ENCODE data around the gene APOLD1. TPM values are rescaled to one million over a fixed set of nuclear protein-coding genes. Genes with fewer than 3 reads are reported as not detected.

The APOLD1 gene
- total RNA-seq, 1 donor from 2014 or later: 0.75 TPM

DNA sequence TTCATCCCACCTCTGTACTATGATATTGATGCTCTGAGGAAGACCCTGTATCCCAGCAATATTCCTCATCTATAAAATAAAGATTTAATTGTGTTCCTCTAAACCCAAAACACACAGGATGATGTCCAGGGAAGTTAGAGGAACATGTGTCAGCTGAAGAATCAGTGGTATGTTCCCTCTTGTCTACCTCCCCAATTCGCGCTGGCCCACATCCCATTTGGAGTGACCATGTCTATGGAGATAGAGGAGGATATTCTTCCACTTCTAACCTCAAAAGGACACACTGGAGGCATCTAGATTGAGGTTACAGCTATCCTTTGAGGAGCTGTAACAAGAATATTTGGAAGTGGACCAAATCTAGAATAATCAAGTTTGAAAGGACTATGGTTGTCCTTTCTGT, 1.3 kb upstream of the APOLD1 start:
- no peaks in the 10 kb centered on the region for H3K36me3 Mint-ChIP-seq (ENCODE audit: low read depth)
- H3K27me3 Mint-ChIP-seq: no peaks in the 10 kb centered on the region
- ChIA-PET POLR2A (no interaction called here), CTCF (interaction anchor here (0.8 to 1.2 kb wide), 2 partner anchors 47 to 407 kb away, joined by 3 to 4 read pairs; no protein-coding TSS in a partner anchor)
- no peak overlapping the region for H3K4me3 Mint-ChIP-seq
- intact Hi-C loops (cut with micrococcal nuclease): no loop called here
- ATAC-seq (ENCODE audit: low read depth) (no peak), DNase-seq (no peak)
- TF ChIP-seq, protein P1, sequence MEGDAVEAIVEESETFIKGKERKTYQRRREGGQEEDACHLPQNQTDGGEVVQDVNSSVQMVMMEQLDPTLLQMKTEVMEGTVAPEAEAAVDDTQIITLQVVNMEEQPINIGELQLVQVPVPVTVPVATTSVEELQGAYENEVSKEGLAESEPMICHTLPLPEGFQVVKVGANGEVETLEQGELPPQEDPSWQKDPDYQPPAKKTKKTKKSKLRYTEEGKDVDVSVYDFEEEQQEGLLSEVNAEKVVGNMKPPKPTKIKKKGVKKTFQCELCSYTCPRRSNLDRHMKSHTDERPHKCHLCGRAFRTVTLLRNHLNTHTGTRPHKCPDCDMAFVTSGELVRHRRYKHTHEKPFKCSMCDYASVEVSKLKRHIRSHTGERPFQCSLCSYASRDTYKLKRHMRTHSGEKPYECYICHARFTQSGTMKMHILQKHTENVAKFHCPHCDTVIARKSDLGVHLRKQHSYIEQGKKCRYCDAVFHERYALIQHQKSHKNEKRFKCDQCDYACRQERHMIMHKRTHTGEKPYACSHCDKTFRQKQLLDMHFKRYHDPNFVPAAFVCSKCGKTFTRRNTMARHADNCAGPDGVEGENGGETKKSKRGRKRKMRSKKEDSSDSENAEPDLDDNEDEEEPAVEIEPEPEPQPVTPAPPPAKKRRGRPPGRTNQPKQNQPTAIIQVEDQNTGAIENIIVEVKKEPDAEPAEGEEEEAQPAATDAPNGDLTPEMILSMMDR (IDR thresholded peaks at IDR 0.05): no peak
- H3K27ac Mint-ChIP-seq: no peak overlapping the region
- H3K4me1 Mint-ChIP-seq: peaks cover 21% of the 10 kb centered on the region
- H3K9me3 Mint-ChIP-seq: no peaks in the 10 kb centered on the region

- DNase-seq (no peak), ATAC-seq (ENCODE audit: low read depth) (peak; percentile 8)
- peak overlapping the region; percentile 70 for H3K27ac Mint-ChIP-seq
- TF ChIP-seq, protein P1 (IDR thresholded peaks at IDR 0.05): no peak
- no peaks in the 10 kb centered on the region for H3K27me3 Mint-ChIP-seq
- H3K4me3 Mint-ChIP-seq: peak overlapping the region; percentile 84
- POLR2A ChIA-PET: interaction anchor here (0.5 to 2.7 kb wide), 14 partner anchors 9 to 520 kb away, joined by 3 to 36 read pairs (median 8); partner anchors contain the start of genes BORCS5, DDX47, FAM234B and LRP6
- CTCF ChIA-PET: interaction anchor here (1.6 to 4.7 kb wide), 5 partner anchors 19 to 129 kb away, joined by 6 to 71 read pairs (median 13); partner anchors contain the start of gene DDX47
- intact Hi-C loops (cut with micrococcal nuclease): loop anchor here (2.0 to 5.0 kb wide), 4 partner anchors 62 to 429 kb away; partner anchors contain the start of genes BORCS5 and GPRC5A
- H3K9me3 Mint-ChIP-seq: no peaks in the 10 kb centered on the region
- H3K36me3 Mint-ChIP-seq (ENCODE audit: low read depth): no peaks in the 10 kb centered on the region
- peaks cover 23% of the 10 kb centered on the region for H3K4me1 Mint-ChIP-seq
Observed at GRCh38 chr12:12786351-12786705, 869 bp downstream of the APOLD1 start.

- DNase-seq (peak; percentile 73), ATAC-seq (ENCODE audit: low read depth) (peak; percentile 92)
- H3K9me3 Mint-ChIP-seq: no peaks in the 10 kb centered on the region
- peak overlapping the region; percentile 86 for H3K27ac Mint-ChIP-seq
- peak overlapping the region; percentile 87 for H3K4me3 Mint-ChIP-seq
- TF ChIP-seq, protein P1 (IDR thresholded peaks at IDR 0.05): no peak
- POLR2A ChIA-PET: interaction anchor here (0.5 to 2.7 kb wide), 20 partner anchors 9 to 1359 kb away, joined by 3 to 36 read pairs (median 5); partner anchors contain the start of genes BORCS5, DDX47, FAM234B and LRP6
- intact Hi-C loops (cut with micrococcal nuclease): loop anchor here (2.0 to 5.0 kb wide), 4 partner anchors 62 to 430 kb away; partner anchors contain the start of genes BORCS5 and GPRC5A
- H3K27me3 Mint-ChIP-seq: no peaks in the 10 kb centered on the region
- peaks cover 23% of the 10 kb centered on the region for H3K4me1 Mint-ChIP-seq
- H3K36me3 Mint-ChIP-seq (ENCODE audit: low read depth): no peaks in the 10 kb centered on the region
- CTCF ChIA-PET: interaction anchor here (1.0 to 4.7 kb wide), 9 partner anchors 18 to 425 kb away, joined by 3 to 71 read pairs (median 9); partner anchors contain the start of gene DDX47
Observed at GRCh38 chr12:12786706-12787601, 1.5 kb downstream of the APOLD1 start.

- peak overlapping the region; percentile 87 for H3K4me3 Mint-ChIP-seq
- ATAC-seq (ENCODE audit: low read depth) (no peak), DNase-seq (no peak)
- POLR2A ChIA-PET: interaction anchor here (1.1 to 2.7 kb wide), 7 partner anchors 15 to 431 kb away, joined by 5 to 36 read pairs (median 15); partner anchors contain the start of genes BORCS5 and DDX47
- H3K27ac Mint-ChIP-seq: peak overlapping the region; percentile 86
- intact Hi-C loops (cut with micrococcal nuclease): loop anchor here (1.0 to 5.0 kb wide), 9 partner anchors 15 to 431 kb away; partner anchors contain the start of genes BORCS5, GPRC5A and HEBP1
- H3K4me1 Mint-ChIP-seq: peaks cover 23% of the 10 kb centered on the region
- CTCF ChIA-PET: interaction anchor here (0.7 to 4.7 kb wide), 15 partner anchors 10 to 424 kb away, joined by 3 to 71 read pairs (median 4); partner anchors contain the start of gene DDX47
- no peaks in the 10 kb centered on the region for H3K27me3 Mint-ChIP-seq
- TF ChIP-seq, protein P1 (IDR thresholded peaks at IDR 0.05): no peak
- H3K9me3 Mint-ChIP-seq: no peaks in the 10 kb centered on the region
- no peaks in the 10 kb centered on the region for H3K36me3 Mint-ChIP-seq (ENCODE audit: low read depth)
Observed at GRCh38 chr12:12788131-12788530, 2.7 kb downstream of the APOLD1 start.
